GM19035 (cell line): ENCODE results near the gene NPLOC4.

Experiments used
- ATAC-seq: cut with Tn5 transposase; IDR thresholded peaks from one replicate; pipeline ENCODE4 v1.9.1; 2021; ENCODE audit not compliant: unreplicated experiment

The NPLOC4 gene

DNA sequence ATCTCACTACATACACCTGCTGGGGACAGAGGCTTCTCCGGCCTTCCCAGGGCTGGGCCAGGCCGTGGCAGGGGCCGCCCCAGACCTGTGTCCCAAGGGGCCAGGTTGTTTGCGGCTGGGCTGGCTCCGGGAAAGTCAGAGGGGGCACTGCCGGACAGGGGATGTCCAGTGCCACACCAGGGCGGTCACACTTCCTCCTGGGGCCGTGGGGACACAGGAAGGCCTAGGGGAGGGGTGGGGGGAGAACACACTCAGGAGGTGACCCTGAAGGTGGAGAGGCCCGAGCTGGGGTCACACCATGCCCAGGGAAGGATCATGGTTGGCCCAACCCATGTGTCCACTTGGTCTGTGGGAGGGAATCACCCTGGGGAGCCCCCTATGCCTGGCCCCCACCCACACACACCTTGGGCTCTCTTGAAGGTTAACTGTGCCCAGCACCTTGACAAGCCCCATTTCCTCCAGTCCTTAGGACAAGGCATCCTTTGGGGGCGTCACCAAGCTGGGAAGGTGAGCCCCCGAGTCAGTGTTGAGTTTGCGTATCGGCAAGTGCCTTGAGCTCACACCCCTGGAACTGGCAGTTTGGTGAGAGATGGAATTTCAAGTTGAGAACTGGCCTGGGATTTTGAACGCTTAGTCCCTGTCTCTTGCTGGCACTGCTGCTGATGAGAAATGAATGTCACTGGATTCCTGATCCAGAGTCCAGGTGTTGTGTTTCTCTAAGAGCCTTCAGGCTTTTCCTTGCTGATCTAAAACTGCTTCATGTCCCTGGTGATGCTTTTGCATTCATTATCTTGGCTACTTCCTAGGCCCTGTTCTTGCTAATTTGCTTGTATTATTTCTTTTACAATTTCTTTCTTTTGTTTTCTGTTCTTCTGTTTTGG is 116.7 kb downstream of the NPLOC4 start:
- ATAC-seq: no peak

DNA sequence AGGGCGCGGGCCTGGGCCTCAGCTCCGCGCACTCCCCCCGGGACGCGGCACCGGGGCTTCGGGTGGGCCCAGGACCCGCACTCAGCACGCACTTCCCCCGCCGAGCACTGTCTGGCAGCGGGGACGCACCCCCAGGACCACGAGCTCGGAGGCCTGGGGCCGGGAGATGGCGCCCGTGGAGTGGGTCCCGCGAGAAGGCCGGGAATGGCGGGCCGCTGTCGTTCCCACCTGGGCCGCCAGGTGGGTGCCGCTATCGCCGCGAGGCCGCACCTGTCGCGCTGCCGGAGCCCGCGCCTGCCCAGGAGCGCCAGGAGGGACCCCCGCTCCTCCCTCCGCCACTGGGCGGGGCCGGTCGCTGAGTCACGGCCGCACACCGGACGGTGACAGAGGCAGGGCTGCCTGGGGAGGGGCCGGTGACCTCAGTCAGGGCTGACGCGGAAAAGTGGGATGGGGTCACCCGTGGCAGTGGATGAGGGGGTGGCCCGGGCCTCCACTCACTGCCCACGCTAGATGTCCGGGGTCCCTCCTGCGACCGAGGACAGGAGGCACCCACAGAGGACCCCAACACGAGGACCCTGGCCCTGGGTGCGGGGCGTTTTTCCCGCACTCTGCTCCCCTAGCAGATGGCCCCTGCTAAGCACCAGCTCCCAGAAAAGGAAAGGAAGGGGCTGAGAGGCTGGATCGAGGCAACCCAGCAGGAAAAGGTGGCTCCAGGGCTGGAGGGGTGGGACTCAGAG is 117.5 kb downstream of the NPLOC4 start:
- ATAC-seq: no peak

DNA sequence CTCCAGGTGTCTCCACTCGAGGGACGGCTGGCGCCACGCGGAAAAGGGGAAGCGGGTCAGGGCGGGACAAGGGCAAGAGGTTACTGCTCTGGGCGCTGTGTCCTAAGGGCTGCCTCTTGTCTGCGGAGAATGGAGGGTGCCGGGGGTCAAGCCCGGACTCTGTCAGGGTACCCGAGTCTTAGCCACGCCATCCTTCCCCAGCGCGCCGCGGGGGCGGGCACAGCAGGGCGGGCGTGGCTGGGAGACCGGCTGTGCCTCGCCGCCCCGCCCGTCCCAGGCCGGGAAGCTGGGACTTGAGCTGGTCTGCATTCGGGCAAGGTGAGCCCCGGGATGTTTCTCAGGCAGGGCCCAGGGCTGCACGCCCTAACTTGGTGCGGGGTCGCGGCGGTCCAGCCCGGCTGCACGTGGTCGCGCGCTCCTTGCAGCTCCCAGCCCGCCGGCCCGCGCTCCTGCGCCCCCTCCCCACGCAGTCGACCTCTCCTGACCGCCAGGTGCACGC is 118.1 kb downstream of the NPLOC4 start:
- ATAC-seq: no peak

DNA sequence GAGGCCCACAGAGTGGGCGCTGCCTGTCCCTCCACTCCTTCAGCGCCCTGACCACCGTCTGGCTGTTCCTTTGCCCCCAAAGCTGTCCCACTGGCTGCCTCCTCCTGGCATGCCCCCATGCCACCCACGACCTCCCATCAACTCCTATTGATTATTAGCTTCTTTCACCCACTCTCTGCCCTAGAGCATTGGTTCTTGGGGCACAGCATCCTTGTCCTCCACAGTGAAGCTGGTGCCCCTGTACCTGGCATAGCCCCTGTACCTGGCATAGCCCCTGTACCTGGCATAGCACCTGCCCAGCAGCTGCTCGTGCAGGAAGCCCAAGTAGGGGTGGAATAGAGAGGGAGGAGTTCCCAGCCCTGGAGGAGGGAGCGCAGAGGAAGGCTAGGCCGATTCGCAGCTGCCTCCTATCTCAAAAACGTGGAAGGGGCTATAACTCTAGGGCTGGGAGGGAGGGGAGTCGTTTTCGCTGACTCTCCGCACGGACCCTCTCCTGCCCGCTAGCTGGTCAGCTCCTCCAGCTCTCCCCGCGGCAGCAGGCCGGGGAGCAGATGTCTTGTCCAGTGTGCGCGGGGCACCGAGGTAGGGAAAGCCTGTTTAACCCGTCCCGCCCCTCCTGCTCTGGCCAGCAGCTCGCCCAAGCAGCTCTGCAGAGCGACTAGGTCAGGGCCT is 118.7 kb downstream of the NPLOC4 start:
- no peak for ATAC-seq

DNA sequence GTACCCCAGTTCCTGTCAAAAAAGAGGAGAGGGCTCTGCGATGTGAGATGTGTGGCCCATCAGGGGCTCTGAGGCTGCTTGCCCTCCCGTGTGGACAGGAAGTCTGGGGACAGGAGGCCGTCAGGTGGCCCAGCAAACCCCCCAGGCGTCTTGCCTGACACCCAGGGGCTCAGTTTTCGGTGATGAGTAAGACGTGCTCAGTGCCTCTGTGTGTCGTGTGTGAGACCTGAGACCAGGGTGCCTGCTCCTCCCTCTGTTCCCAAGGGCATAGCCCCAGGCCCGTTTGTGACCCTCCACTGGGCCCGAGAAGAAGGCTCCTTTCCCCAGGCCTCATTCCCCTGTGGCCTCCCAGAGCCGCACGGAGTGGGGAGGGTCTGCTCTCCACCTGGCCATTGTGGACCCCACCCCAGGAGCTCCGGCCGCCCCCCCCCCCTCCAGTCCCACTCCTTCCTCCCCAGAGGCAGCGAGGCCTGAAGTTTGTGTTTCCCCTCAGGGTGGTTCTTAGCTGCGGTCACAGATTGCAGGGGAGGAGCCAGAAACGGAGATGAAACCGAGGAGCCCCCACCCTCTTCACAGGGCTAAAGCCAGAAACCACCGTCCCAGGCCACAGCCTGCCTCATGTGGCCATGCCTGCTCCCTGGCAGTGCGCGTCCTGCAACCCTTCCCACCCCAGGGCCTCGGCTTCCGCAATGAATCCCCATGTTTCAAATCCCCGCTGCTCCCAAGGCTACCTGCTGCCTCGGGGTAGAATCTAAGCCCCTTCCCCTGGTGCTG is 119.4 kb downstream of the NPLOC4 start:
- peak; percentile 16 for ATAC-seq

DNA sequence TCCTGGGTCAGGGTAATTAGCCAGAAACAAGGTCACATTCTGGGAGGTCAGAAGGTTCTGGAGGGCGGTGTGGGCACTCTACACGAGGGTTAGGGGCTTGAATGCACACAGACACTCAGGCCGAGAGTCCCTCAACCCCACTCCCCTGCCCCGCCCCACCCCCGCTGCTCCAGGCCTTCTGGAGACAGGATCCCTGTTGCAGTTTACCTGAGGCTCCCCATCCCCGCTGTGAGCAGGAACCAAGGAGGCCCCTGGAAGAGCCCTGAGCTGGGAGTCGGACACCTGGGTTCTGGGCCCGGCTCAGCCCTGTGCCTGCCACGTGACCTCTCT is 119.9 kb downstream of the NPLOC4 start:
- no peak for ATAC-seq

DNA sequence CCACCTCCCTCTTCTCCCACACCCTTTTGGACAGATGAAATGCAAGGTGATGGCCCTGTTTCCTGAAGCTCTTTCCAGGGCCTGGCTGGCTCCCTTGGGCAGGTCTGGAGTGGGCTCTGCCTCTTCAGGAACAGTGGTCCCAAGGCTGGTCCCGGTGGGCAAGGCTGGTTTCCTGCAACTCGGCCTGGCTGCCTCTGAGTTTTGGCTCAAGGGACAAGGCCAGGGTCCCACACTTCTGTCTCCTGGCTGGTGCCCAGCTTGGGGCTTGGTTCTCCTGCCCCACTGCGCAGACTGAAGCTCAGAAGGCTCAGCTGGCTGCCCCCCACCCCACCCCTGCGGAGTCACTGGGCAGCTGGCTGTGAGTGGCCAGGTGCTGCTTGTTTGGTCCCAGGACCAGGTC is 120.5 kb downstream of the NPLOC4 start:
- no peak for ATAC-seq

DNA sequence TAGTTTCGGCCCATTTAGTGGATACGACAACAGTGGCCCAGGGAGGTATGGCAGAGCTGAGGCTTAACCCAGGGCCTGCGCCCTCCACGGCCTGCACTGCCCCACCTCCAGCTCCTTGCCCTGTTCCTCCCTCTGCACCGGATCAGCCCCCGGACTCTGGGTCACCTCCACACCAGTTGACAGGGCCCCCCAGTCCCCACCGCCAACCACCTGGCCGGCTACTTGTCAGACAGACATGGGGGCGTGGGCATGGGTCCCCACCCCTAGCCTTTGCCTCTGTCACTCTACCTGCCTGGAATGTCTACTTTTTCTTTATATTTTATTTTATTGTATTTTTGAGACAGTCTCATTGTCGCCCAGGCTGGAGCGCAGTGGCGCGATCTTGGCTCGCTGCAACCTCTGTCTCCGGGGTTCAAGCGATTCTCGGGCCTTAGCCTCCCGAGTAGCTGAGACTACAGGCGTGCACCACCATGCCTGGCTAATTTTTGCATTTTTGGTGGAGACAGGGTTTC is 121.3 kb downstream of the NPLOC4 start:
- no peak for ATAC-seq

DNA sequence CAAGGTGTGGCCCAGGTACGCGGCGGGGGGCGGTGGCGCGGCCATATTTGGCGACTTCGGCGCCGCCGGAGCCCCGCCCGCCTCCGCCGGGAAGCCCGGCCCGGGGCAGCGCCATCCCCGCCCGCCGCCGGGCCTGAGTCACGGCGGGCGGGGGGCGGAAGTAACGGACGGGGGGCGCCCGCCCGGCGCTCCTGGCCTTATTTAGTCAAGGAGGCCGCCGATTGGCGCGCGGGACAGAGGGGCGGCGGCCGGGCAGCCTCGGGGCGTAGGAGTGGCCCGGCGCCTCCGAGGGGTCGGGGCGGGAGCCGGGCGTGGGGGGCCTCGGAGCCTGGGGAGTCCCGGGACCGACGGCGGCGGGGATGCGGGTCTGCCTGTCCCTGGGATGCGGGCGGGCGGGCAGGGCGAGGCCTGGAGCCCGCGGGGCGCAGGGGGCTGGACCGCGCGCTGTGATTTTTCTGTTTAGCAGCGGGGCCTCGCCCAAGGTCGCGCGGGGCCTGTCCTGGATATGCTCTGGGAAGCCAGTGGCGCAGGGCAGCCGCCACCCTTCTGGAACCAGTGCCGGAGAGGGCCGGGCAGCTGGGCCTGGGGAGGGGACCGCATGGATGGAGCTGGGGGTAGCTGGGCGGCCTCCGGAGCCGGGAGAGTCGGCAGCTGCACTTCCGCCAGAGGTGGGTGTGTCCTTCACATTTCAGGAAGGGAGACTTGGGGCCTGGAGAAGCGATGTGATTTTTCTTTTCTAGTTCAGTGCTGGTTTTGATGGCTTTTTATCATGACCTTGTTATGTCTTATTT is 122.0 kb downstream of the NPLOC4 start:
- ATAC-seq: peak; percentile 19

DNA sequence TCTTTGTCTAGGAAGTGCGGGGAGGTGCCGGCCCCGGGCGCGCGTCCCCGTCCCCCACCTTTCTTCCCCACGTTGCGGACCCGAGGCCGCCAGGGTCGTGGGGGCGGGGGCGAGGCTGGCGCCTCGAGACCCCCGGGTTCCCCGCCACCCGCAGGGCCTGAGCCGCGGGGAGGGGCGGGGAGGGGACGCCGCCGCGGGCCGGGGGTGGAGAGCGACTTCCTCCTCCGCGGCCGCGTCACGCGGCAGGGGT is 122.5 kb downstream of the NPLOC4 start:
- no peak for ATAC-seq

DNA sequence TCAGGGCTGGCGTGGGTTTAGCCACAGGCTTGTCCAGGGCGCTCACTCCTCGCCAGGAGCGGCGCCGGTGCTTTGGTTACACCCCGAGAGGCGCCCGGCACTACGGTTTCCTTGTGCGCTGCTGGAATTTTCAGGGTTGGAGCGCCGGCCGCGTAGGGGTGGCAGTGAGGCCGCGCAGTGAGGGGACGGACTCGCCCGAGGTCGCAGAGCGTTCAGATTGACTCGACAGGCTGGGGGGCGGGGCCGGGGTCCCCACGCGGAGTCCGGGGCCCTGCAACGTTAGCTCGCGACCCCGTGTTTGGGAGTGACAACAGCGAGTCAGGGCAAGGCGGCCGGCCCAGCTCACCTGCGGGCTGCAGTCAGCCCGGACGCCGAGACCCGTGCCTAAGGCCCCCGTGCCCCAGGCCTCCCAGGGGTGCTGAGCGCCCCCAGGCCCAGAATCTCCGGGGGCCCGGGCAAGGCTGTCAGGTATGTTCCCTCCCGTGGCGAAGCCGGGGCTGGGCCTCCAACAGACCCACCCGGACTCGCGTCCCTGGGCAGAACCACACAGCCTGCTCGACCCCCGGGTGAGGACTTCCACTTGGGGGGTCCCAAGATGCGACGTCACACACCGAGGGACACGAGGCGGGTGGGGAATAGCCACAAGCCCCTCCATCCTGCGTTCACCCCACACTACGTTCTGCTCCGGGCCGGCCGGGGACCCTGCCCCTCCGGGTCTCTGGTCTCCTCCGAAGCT is 123.0 kb downstream of the NPLOC4 start:
- no peak for ATAC-seq

DNA sequence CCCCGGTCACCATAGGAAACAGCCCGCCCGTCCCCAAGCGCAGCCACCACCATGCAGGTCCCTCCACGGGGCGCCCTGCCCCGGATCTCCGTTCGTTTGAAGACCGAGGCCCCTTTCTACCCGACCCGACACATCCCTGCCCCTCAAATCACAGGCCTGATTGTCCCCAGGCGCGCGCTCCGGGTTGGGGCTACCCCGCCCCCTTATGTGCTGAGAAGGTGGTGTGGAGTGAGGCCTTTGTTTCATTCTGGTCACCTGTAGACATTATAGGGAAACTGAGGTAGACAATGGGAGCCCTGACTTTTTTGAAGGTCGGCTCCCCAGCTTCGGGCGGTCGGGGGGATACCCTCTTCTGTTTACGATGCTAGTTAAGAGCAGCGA is 123.5 kb downstream of the NPLOC4 start:
- no peak for ATAC-seq

DNA sequence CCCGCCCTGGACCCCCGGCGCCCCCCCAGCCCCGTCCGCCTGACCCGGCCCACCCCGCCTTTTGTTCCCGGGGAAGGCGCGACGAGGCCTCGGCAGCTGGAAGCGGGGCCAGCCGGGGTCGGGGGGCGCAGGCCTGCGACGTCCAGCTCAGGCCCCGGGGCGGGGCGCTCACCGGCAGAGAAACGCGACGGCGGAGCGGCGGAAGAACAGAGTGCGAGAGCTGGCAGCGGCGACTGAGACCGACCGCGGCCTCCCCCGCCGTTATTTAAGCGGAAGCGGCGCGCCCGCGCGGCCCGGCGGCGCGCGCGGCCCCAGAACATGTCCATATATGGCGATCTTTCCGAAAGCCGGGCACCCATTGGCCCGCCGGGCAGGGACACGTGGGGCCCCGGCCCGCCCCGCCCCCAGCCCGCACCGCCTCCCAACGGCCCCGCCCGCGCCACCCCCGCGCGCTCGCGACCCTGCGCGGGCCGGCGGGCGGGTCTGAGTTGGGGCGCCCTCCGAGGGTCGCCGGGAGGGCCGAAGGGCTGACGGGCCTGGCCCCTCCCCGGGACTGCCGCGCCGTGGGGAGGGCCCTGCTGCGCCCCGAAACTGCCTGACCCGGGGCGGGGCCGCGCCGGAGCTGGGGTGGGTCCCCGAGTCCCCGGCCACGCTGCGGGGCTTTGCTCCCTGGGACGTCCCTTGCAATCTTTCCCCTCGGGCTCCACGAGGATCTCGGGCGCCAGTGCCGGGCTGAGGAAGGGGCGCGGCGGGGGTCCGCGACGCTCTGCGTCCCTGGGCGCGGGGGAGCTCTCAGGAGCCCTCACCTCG is 124.1 kb downstream of the NPLOC4 start, which contains the start of gene ACTG1:
ACTG1 (minus strand) TSS at position 238 of the 810 bp plus-strand sequence. CDS start 445 bp downstream, outside the sequence.
- ATAC-seq: peak; percentile 47

DNA sequence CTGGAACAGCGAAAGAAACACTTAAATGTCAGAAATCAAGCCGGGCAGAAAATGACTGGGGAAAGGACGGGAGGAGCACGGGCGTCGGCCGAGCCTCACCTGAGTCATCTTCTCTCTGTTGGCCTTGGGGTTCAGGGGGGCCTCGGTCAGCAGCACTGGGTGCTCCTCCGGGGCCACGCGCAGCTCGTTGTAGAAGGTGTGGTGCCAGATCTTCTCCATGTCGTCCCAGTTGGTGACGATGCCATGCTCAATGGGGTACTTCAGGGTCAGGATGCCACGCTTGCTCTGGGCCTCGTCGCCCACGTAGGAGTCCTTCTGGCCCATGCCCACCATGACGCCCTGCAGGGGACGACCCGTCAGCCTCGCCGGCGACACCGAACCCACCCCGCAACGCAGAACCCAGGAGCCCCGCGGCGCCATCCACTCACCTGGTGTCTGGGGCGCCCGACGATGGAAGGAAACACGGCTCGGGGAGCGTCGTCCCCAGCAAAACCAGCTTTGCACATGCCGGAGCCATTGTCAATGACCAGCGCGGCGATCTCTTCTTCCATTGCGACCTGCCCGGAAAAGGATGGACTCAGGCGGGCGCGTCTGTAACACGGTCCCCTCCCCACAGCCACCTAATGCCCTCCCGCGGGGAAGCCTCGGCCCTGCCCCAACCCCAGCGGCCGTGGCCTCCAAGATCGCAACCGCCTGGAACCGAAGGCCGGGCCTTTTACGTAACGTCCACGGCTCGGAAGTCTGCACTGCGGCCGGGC is 124.9 kb downstream of the NPLOC4 start:
- ATAC-seq: no peak

DNA sequence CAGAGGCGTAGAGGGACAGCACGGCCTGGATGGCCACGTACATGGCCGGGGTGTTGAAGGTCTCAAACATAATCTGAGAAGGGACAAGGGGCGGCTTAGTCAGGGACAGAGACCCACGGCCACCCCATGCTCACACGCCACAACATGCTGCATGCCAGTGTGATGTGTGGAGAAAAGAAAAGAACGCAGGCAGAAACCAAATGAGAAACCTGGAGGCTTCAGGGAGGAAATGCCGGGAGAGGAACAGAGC is 125.4 kb downstream of the NPLOC4 start:
- no peak for ATAC-seq

DNA sequence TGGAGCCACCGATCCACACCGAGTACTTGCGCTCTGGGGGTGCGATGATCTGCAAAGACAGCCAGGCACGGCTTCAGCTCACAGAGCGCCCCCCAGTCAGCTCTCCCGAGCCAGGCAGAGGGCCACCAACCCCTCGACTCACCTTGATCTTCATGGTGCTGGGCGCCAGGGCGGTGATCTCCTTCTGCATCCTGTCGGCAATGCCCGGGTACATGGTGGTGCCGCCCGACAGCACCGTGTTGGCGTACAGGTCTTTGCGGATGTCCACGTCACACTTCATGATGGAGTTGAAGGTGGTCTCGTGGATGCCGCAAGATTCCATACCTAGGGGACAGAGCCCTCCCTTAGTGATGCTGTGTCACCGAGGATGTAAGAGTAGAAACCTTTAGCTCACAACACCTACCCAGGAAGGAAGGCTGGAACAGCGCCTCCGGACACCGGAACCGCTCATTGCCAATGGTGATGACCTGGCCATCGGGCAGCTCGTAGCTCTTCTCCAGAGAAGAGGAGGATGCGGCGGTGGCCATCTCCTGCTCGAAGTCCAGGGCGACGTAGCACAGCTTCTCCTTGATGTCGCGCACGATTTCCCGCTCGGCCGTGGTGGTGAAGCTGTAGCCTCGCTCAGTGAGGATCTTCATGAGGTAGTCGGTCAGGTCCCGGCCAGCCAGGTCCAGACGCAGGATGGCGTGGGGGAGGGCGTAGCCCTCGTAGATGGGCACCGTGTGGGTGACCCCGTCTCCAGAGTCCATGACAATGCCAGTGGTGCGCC is 125.9 kb downstream of the NPLOC4 start:
- ATAC-seq: no peak

DNA sequence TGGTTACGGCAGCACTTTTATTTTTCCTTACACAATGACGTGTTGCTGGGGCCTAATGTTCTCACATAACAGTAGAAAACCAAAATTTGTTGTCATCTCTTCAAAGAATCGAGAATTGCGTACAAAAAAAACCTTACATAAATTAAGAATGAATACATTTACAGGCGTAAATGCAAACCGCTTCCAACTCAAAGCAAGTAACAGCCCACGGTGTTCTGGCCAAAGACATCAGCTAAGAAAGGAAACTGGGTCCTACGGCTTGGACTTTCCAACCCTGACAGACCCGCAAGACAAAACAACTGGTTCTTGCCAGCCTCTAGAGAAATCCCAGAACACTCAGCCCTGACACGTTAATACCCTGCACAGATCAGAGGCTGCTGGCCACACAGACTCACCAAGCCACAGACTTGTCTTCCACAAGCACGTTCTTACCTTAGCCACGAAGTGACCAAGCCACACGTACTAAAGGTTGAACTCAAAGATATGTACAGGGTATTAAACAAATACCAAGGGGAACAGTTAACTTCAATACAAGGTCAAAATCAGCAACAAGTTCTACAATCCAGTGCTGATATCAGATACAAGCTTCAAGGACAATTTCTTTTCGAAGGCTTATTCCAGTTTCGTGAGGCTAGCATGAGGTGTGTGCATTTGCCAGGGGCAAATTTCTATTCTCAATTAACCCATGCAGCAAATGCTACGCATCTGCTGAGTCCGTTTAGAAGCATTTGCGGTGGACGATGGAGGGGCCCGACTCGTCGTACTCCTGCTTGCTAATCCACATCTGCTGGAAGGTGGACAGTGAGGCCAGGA is 126.7 kb downstream of the NPLOC4 start:
- no peak for ATAC-seq
